ENCODE measurements around the gene PCDHGC5. TPM values are rescaled to one million over a fixed set of nuclear protein-coding genes. Genes with fewer than 3 reads are reported as not detected.
A peak's percentile ranks its signal among the peaks of the same experiment; 100 is the strongest.

PCDHGC5 gene
- total RNA-seq, 1 experiment from 2014 or later, result 3.4 TPM

DNA sequence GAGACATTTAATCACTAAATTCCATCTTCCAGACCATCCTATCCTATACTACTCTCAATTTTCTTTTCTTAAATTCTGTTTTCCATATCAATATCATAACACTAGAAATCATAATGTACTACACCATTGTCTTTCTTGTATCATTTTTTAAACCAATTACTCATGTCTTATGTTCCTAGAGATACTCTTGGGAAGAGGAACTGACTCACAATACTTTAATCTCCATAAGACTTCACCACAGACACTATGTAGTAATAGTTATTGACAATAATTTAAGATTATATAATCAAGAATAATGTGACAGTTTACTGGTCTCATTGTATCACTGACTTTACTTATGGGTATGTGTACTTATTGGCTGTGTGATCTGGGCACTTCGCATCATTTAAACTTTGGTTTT lies 43.8 kb downstream of the PCDHGC5 start:
- CTCF ChIA-PET, result no interaction called here
- no peak overlapping the region for H3K27ac ChIP-seq (ENCODE audit: low read depth, low read length, poor library complexity, severe bottlenecking)
- intact Hi-C loops (cut with micrococcal nuclease; ENCODE audit: unreplicated experiment), result no loop called here
- no TSS peak for BruUV-seq (replicated peaks)
- no peaks in the 10 kb centered on the region for H3K27me3 ChIP-seq (replicated peaks; ENCODE audit: insufficient read depth, low read depth, low read length, poor library complexity)
- POLR2A ChIA-PET (ENCODE audit: low non-redundant PET), result no interaction called here
- H3K4me1 ChIP-seq (ENCODE audit: insufficient read depth, low read length, poor library complexity, severe bottlenecking), result peaks cover 10% of the 10 kb centered on the region
- no peak overlapping the region for H3K4me3 ChIP-seq (ENCODE audit: low read depth, low read length, poor library complexity, severe bottlenecking)
- TF ChIP-seq EZH2 (IDR thresholded peaks at IDR 0.05; ENCODE audit: borderline replicate concordance, low read depth, low read length, poor library complexity, severe bottlenecking), result no peak
- TF ChIP-seq, protein P1, sequence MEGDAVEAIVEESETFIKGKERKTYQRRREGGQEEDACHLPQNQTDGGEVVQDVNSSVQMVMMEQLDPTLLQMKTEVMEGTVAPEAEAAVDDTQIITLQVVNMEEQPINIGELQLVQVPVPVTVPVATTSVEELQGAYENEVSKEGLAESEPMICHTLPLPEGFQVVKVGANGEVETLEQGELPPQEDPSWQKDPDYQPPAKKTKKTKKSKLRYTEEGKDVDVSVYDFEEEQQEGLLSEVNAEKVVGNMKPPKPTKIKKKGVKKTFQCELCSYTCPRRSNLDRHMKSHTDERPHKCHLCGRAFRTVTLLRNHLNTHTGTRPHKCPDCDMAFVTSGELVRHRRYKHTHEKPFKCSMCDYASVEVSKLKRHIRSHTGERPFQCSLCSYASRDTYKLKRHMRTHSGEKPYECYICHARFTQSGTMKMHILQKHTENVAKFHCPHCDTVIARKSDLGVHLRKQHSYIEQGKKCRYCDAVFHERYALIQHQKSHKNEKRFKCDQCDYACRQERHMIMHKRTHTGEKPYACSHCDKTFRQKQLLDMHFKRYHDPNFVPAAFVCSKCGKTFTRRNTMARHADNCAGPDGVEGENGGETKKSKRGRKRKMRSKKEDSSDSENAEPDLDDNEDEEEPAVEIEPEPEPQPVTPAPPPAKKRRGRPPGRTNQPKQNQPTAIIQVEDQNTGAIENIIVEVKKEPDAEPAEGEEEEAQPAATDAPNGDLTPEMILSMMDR (conservative IDR thresholded peaks at IDR 0.05; ENCODE audit: low read depth, low read length), result no peak
- no peaks in the 10 kb centered on the region for H3K9me3 ChIP-seq (ENCODE audit: low read depth, low read length, poor library complexity, severe bottlenecking)
- H3K36me3 ChIP-seq (ENCODE audit: insufficient read depth, low read length, poor library complexity, severe bottlenecking), result peaks cover 26% of the 10 kb centered on the region
- no peak for DNase-seq (ENCODE audit: low spot score)

GRCh38 chr5:141533897-141534296 lies 45.0 kb downstream of the PCDHGC5 start:
- CTCF ChIA-PET, result no interaction called here
- BruUV-seq (replicated peaks), result no TSS peak
- DNase-seq (ENCODE audit: low spot score), result no peak
- Histone ChIP-seq H3K9me3 (ENCODE audit: low read depth, low read length, poor library complexity, severe bottlenecking) (no peaks in the 10 kb centered on the region), H3K4me3 (ENCODE audit: low read depth, low read length, poor library complexity, severe bottlenecking) (no peak overlapping the region), H3K27me3 (replicated peaks; ENCODE audit: insufficient read depth, low read depth, low read length, poor library complexity) (no peaks in the 10 kb centered on the region), H3K27ac (ENCODE audit: low read depth, low read length, poor library complexity, severe bottlenecking) (no peak overlapping the region), H3K36me3 (ENCODE audit: insufficient read depth, low read length, poor library complexity, severe bottlenecking) (peaks cover 18% of the 10 kb centered on the region), H3K4me1 (ENCODE audit: insufficient read depth, low read length, poor library complexity, severe bottlenecking) (no peaks in the 10 kb centered on the region)
- intact Hi-C loops (cut with micrococcal nuclease; ENCODE audit: unreplicated experiment), result no loop called here
- POLR2A ChIA-PET (ENCODE audit: low non-redundant PET), result no interaction called here
- TF ChIP-seq EZH2 (IDR thresholded peaks at IDR 0.05; ENCODE audit: borderline replicate concordance, low read depth, low read length, poor library complexity, severe bottlenecking), result no peak
- TF ChIP-seq, protein P1 (conservative IDR thresholded peaks at IDR 0.05; ENCODE audit: low read depth, low read length), result no peak

GRCh38 chr5:141534492-141535213 lies 45.8 kb downstream of the PCDHGC5 start:
- BruUV-seq (replicated peaks), result no TSS peak
- no peak overlapping the region for H3K4me3 ChIP-seq (ENCODE audit: low read depth, low read length, poor library complexity, severe bottlenecking)
- ChIA-PET POLR2A (ENCODE audit: low non-redundant PET) (no interaction called here), CTCF (interaction anchor here (0.6 kb wide), 1 partner anchor 311 kb away, joined by 3 read pairs; the partner anchor contains the start of gene PCDHB14)
- no peaks in the 10 kb centered on the region for H3K9me3 ChIP-seq (ENCODE audit: low read depth, low read length, poor library complexity, severe bottlenecking)
- intact Hi-C loops (cut with micrococcal nuclease; ENCODE audit: unreplicated experiment), result no loop called here
- no peak for TF ChIP-seq EZH2 (IDR thresholded peaks at IDR 0.05; ENCODE audit: borderline replicate concordance, low read depth, low read length, poor library complexity, severe bottlenecking)
- TF ChIP-seq, protein P1 (conservative IDR thresholded peaks at IDR 0.05; ENCODE audit: low read depth, low read length), result no peak
- H3K27ac ChIP-seq (ENCODE audit: low read depth, low read length, poor library complexity, severe bottlenecking), result no peak overlapping the region
- no peaks in the 10 kb centered on the region for H3K4me1 ChIP-seq (ENCODE audit: insufficient read depth, low read length, poor library complexity, severe bottlenecking)
- peak; percentile 31 for DNase-seq (ENCODE audit: low spot score)
- H3K36me3 ChIP-seq (ENCODE audit: insufficient read depth, low read length, poor library complexity, severe bottlenecking), result peaks cover 18% of the 10 kb centered on the region
- H3K27me3 ChIP-seq (replicated peaks; ENCODE audit: insufficient read depth, low read depth, low read length, poor library complexity), result no peaks in the 10 kb centered on the region

Other genes with a start within 250 kb of the PCDHGC5 start
- 1.2 and 2.3 TPM in 2 replicates for gene PCDHB15, start 243.7 kb upstream of the PCDHGC5 start, total RNA-seq (2021)
- 0.88 and 1.0 TPM in 2 replicates for gene SLC25A2, start 185.0 kb upstream of the PCDHGC5 start, total RNA-seq (2021)
- 73.4 and 78.3 TPM in 2 replicates for gene TAF7, start 168.3 kb upstream of the PCDHGC5 start, total RNA-seq (2021)
- gene PCDHGA1, start 158.6 kb upstream of the PCDHGC5 start, total RNA-seq (2021), result 2.2 and 2.3 TPM in 2 replicates
- gene PCDHGA2, start 150.3 kb upstream of the PCDHGC5 start, total RNA-seq (2021), result 1.5 and 1.8 TPM in 2 replicates
- 0.85 and 0.97 TPM in 2 replicates for gene PCDHGA3, start 145.3 kb upstream of the PCDHGC5 start, total RNA-seq (2021)
- gene PCDHGB1, start 139.0 kb upstream of the PCDHGC5 start, total RNA-seq (2021), result 7.6 TPM in 2 replicates
- 2.9 and 3.5 TPM in 2 replicates for gene PCDHGA4, start 134.1 kb upstream of the PCDHGC5 start, total RNA-seq (2021)
- gene PCDHGB2, start 129.1 kb upstream of the PCDHGC5 start, total RNA-seq (2021), result 6.2 and 6.5 TPM in 2 replicates
- 2.4 and 2.6 TPM in 2 replicates for gene PCDHGA5, start 124.9 kb upstream of the PCDHGC5 start, total RNA-seq (2021)
- 3.3 and 3.4 TPM in 2 replicates for gene PCDHGB3, start 118.8 kb upstream of the PCDHGC5 start, total RNA-seq (2021)
- 20.2 and 21.6 TPM in 2 replicates for gene PCDHGA6, start 115.2 kb upstream of the PCDHGC5 start, total RNA-seq (2021)
- gene PCDHGA7, start 106.3 kb upstream of the PCDHGC5 start, total RNA-seq (2021), result 9.6 and 10.9 TPM in 2 replicates
- 2.5 and 3.3 TPM in 2 replicates for gene PCDHGB4, start 101.4 kb upstream of the PCDHGC5 start, total RNA-seq (2021)
- 2.2 and 2.6 TPM in 2 replicates for gene PCDHGA8, start 96.4 kb upstream of the PCDHGC5 start, total RNA-seq (2021)
- gene PCDHGB5, start 91.1 kb upstream of the PCDHGC5 start, total RNA-seq (2021), result 43.3 and 45.0 TPM in 2 replicates
- 5.0 and 6.6 TPM in 2 replicates for gene PCDHGA9, start 86.3 kb upstream of the PCDHGC5 start, total RNA-seq (2021)
- 4.5 and 4.6 TPM in 2 replicates for gene PCDHGB6, start 81.1 kb upstream of the PCDHGC5 start, total RNA-seq (2021)
- 3.6 TPM in 2 replicates for gene PCDHGA10, start 76.1 kb upstream of the PCDHGC5 start, total RNA-seq (2021)
- gene PCDHGB7, start 71.4 kb upstream of the PCDHGC5 start, total RNA-seq (2021), result 3.7 and 4.0 TPM in 2 replicates
- 34.9 and 35.5 TPM in 2 replicates for gene PCDHGA11, start 68.0 kb upstream of the PCDHGC5 start, total RNA-seq (2021)
- gene PCDHGA12, start 58.6 kb upstream of the PCDHGC5 start, total RNA-seq (2021), result 3.5 and 3.6 TPM in 2 replicates
- gene PCDHGC3, start 13.1 kb upstream of the PCDHGC5 start, total RNA-seq (2021), result 103 and 112 TPM in 2 replicates
- 3.6 and 3.8 TPM in 2 replicates for gene PCDHGC4, start 4.1 kb upstream of the PCDHGC5 start, total RNA-seq (2021)
- gene DIAPH1, start 129.9 kb downstream of the PCDHGC5 start, total RNA-seq (2021), result 105 and 109 TPM in 2 replicates
- 93.1 and 109 TPM in 2 replicates for gene HDAC3, start 147.8 kb downstream of the PCDHGC5 start, total RNA-seq (2021)
- gene RELL2, start 147.9 kb downstream of the PCDHGC5 start, total RNA-seq (2021), result 4.7 and 6.6 TPM in 2 replicates
- 2.3 and 3.9 TPM in 2 replicates for gene FCHSD1, start 162.3 kb downstream of the PCDHGC5 start, total RNA-seq (2021)
- gene ARAP3, start 193.1 kb downstream of the PCDHGC5 start, total RNA-seq (2021), result 4.1 and 4.6 TPM in 2 replicates